ENCODE data around the gene PPM1H.

PPM1H gene

DNA sequence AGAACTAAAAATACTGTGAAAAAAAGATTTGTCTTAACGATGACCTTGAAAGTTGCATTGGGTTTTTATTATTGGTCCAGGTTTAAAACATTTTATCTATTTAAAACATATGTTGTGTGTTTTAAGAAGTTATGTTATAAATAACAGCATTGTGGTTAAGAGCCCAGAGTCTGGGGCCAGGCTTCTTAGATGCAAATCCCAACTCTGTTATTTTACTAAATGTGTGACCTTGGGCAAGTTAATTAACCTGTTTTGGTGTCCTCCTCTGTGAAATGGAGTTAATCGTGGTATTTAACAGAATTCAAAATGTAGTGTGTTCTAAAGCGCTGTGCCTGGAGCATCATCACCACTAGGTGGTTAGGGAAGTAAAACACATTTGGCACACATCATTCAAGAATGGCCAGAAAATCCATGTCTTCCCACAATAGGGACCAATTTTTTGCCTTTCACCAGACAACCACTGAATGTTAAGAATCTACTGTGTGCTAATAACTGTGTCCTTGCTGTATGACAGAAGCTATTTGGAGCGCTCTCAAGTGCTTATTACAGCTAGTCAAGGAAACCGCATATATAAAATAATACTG lies 335.0 kb downstream of the PPM1H start:
- DNase-seq: peak; percentile 14 to 23
- TF ChIP-seq GATA1 (IDR thresholded peaks at IDR 0.05; ENCODE audit: low read depth, low read length) (no peak), POLR2A (IDR thresholded peaks at IDR 0.05; ENCODE audit: low read length) (no peak)

DNA sequence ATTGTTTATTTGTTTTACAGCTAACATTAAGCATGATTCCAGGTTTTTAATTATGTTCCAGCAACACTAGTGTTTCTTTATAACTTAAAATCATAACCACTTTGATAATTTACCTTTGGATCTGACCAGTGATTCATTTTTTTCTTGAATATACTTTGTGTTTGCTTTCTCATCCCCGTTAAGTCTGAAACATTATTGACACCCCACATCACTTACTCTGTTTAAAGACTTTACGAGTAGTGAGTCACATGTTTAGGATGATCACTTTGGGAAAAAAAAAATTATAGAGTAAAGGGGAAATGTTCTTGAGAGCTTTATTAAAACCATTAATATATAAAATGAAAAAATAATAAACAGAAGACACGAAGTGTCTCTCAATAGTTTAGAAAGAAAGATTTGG lies 336.1 kb downstream of the PPM1H start:
- no peak for DNase-seq
- TF ChIP-seq GATA1 (IDR thresholded peaks at IDR 0.05; ENCODE audit: low read depth, low read length) (no peak), POLR2A (IDR thresholded peaks at IDR 0.05; ENCODE audit: low read length) (no peak)

DNA sequence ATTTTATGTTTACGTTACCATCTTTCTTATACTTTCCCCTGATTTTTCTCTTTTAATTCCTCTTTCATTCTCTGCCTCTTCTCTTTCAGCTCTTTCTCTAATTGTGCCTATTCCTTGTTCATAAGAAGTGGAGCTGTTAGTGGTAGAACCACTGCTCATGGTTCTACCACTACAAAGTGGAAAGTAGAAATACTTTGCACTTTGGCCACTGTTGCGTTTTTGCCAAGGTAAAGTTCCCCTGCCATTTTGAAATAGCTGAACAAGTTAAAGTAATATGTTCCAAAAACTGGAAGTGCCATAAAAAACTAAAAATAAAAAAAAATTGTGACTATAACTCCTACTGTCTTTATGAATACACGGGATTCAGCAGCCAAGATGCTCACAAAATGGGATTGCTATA lies 337.7 kb downstream of the PPM1H start:
- DNase-seq: no peak
- TF ChIP-seq POLR2A (IDR thresholded peaks at IDR 0.05; ENCODE audit: low read length): no peak
- TF ChIP-seq GATA1 (IDR thresholded peaks at IDR 0.05; ENCODE audit: low read depth, low read length): no peak
